8988T (cell line): ENCODE results near the gene CCDC178.

ENCODE experiments used
- DNase-seq: peaks from one replicate; pipeline ENCODE4 v3.0.0; 2011

The CCDC178 gene

GRCh38 chr18:33114749-33115148 is 325.8 kb downstream of the CCDC178 start:
- DNase-seq: no peak

- DNase-seq: no peak
These were observed 327.1 kb downstream of the CCDC178 start for GRCh38 chr18:33113416-33113815.

GRCh38 chr18:33107511-33107910 is 333.0 kb downstream of the CCDC178 start:
- no peak for DNase-seq

GRCh38 chr18:33101316-33101715 is 339.2 kb downstream of the CCDC178 start:
- no peak for DNase-seq

DNA sequence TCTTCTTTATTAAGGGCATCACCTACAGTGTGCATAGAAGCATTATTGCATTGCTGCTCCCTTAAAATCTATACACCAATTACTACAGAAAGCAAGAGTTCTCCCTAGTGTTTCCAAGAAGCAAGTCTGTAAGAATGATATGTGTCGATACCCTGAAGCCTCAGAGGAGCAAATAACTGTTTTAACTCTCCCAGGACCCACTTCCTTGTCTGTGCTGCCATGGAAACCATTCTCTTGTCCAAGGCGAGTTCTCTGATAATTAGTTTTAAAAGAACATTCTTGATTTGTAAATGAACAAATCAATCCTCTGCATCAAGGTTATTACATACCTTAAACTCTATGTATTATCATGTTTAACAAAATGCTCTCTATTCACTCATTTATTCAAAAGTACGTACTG is 340.9 kb downstream of the CCDC178 start:
- no peak for DNase-seq

- no peak for DNase-seq
These were observed 343.4 kb downstream of the CCDC178 start for GRCh38 chr18:33097126-33097525.

DNA sequence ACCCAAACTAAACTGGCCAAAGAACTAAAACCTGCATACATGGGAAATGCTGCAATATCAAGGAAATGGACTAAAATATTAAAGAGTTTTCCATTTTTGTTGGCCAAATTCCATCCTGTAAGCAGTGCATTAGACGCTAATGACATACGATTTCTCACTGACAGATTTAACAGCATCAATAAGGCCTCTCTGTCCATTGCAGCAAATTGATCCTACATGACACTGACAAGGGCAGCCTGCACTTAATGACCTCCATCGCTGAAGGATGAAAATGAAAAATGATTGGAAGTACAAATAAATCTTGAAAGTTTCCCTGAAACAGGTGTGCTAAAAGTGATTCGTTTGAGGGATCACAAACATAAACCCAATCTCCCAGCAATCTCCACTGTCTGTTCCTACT is 350.1 kb downstream of the CCDC178 start:
- no peak for DNase-seq

GRCh38 chr18:33076601-33077000 is 363.9 kb downstream of the CCDC178 start:
- DNase-seq: no peak

- no peak for DNase-seq
These were observed 366.4 kb downstream of the CCDC178 start for GRCh38 chr18:33074125-33074524.

- no peak for DNase-seq
These were observed 377.6 kb downstream of the CCDC178 start for GRCh38 chr18:33062834-33063364.

GRCh38 chr18:33052886-33053285 is 387.6 kb downstream of the CCDC178 start:
- no peak for DNase-seq

DNA sequence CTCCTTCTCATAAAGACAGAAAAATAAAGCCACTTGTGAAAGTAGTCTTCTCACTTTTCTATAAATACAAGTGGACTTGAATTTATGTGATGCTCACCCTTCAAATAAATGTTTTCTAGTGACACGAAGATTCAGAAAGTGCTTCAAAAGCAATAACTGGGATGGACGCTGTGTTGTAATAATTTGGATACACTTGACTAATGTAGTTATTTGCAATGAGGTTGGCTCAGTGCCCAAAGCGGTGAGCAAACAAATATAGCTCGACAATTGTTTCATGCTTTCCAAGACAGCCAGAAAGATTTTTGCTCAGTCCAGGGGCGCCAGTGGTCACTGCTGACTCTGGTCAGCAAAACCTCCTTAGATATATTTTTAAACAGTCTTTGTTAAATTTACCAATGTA is 389.1 kb downstream of the CCDC178 start:
- DNase-seq: no peak

GRCh38 chr18:33040213-33040612 is 400.3 kb downstream of the CCDC178 start:
- DNase-seq: no peak

- no peak for DNase-seq
These were observed 405.6 kb downstream of the CCDC178 start for GRCh38 chr18:33034945-33035344.

DNA sequence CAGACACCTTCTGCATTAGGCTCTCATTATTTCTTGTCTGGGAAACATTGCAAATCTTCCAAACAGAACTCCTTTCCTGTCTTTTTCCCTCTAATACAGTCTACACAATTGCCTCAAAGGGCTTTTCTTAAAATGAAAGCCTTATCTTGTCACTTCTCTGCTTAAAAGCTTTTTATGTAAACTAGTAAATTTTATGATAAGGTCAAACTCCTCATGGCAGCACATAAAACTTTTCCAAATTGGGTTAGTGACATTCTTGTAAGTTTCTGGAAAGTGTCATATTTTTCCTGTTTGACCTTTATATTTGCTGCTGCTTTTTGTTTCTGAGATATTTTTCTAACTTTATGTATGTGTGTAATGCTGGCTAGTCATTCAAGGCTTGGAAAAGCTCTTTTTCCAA is 406.3 kb downstream of the CCDC178 start:
- no peak for DNase-seq

DNA sequence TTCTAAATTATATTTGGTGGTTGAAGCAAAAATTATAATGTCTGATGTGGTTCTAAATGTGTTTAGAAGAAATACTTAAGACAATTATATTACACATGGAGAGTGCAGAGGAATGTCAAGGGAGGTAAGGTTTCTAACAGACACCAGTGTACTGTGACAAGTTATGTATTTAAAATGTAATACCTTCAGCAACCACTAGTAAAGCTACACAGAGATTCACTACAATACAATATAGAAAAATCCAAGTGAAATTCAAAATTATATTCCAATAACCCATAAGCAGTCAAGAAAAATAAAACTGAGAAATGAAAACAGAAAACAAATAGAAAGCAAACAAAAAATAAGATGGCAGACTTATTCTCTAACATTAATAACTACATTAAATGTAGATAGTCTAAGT is 418.2 kb downstream of the CCDC178 start:
- DNase-seq: no peak

- no peak for DNase-seq
These were observed 419.6 kb downstream of the CCDC178 start for GRCh38 chr18:33020877-33021276.

GRCh38 chr18:33014060-33014796 is 426.3 kb downstream of the CCDC178 start:
- no peak for DNase-seq

GRCh38 chr18:33010149-33010548 is 430.4 kb downstream of the CCDC178 start:
- no peak for DNase-seq

- DNase-seq: no peak
These were observed 441.6 kb downstream of the CCDC178 start for GRCh38 chr18:32998921-32999320.

GRCh38 chr18:32998285-32998684 is 442.2 kb downstream of the CCDC178 start:
- no peak for DNase-seq

GRCh38 chr18:32983721-32984120 is 456.8 kb downstream of the CCDC178 start:
- DNase-seq: no peak

GRCh38 chr18:32980896-32981295 is 459.6 kb downstream of the CCDC178 start:
- DNase-seq: no peak

DNA sequence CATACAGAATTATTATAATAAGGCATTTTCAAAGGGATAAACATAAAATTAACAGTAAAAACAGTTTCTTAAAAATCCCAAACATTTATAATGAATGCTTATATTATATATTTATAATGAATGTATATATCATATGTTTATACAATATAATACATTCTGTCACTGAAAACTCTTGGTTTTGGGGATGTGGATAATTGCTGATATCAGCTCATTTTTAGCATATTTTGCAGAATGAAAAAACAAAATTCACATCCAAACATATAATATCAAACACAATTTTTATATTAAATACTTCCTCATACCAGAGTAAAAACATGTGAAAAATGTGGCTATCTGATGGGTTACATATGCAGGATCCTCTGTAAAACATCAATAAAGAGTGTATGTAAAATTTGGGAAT is 465.0 kb downstream of the CCDC178 start:
- DNase-seq: no peak

- no peak for DNase-seq
These were observed 465.4 kb downstream of the CCDC178 start for GRCh38 chr18:32975163-32975436.
